HCT116 (cell line): ENCODE data around the gene TENM4.

Experiments used
- ATF3 ChIP-seq: IDR thresholded peaks from 2 replicates; pipeline ENCODE4 v1.6.1; 2012
- CEBPB ChIP-seq: IDR thresholded peaks from 2 replicates; pipeline ENCODE4 v1.6.1; 2012; ENCODE audit warnings: low read depth
- CTCF ChIP-seq, 3 experiments: fragments of 200-600 bp in 1 of 3; sonication (generic) in 1 of 3; IDR thresholded peaks in 2 of 3; conservative IDR thresholded peaks in 1 of 3; 2 replicates each; pipeline ENCODE4 v1.5.1; 2012 to 2017; ENCODE audit warnings: low read depth in 2 of 3, low read length in 2 of 3, antibody characterized with exemption in 1 of 3, borderline replicate concordance in 1 of 3, control low read depth in 1 of 3, mild to moderate bottlenecking in 1 of 3, mixed read lengths in 1 of 3, mixed run types in 1 of 3, moderate library complexity in 1 of 3; ENCODE audit not compliant: insufficient read depth in 1 of 3
- EZH2 ChIP-seq: fragments of 200-600 bp; sonication (generic); IDR thresholded peaks from 2 replicates; pipeline ENCODE4 v1.6.1; 2017; ENCODE audit warnings: antibody characterized with exemption, mixed run types
- MAX ChIP-seq: IDR thresholded peaks from 2 replicates; pipeline ENCODE4 v1.6.1; 2012
- POLR2A ChIP-seq: IDR thresholded peaks from 2 replicates; pipeline ENCODE4 v1.7.0; 2011; ENCODE audit warnings: borderline replicate concordance; ENCODE audit not compliant: insufficient read depth, insufficient read length; ENCODE audit errors: extremely low read depth
- POLR2AphosphoS5 ChIP-seq: IDR thresholded peaks from 2 replicates; pipeline ENCODE4 v1.6.1; 2011; ENCODE audit warnings: mild to moderate bottlenecking, low read depth, low read length, moderate library complexity
- RAD21 ChIP-seq: IDR thresholded peaks from 2 replicates; pipeline ENCODE4 v1.6.1; 2012; ENCODE audit warnings: low read depth, mild to moderate bottlenecking
- REST ChIP-seq: IDR thresholded peaks from 2 replicates; pipeline ENCODE4 v1.6.1; 2012; ENCODE audit warnings: low read depth
- SIN3A ChIP-seq: IDR thresholded peaks from 2 replicates; pipeline ENCODE4 v1.6.1; 2012; ENCODE audit warnings: low read depth
- SP1 ChIP-seq: IDR thresholded peaks from 2 replicates; pipeline ENCODE4 v1.6.1; 2012; ENCODE audit warnings: low read depth
- SRF ChIP-seq: IDR thresholded peaks from 2 replicates; pipeline ENCODE4 v1.6.1; 2012; ENCODE audit warnings: low read depth

GRCh38 chr11:79082907-79083306 is 357.9 kb downstream of the TENM4 start:
- no peak for TF ChIP-seq CTCF (IDR thresholded peaks at IDR 0.05 in 2 of 3, conservative IDR thresholded peaks at IDR 0.05 in 1 of 3; ENCODE audit: borderline replicate concordance in 1 of 3, insufficient read depth in 1 of 3, low read depth in 2 of 3, low read length in 2 of 3)
- TF ChIP-seq EZH2: no peak
- no peak for TF ChIP-seq SIN3A
- no peak for TF ChIP-seq POLR2AphosphoS5
- TF ChIP-seq REST: no peak
- no peak for TF ChIP-seq SP1
- TF ChIP-seq POLR2A: no peak
- no peak for TF ChIP-seq SRF
- no peak for TF ChIP-seq RAD21
- no peak for TF ChIP-seq MAX
- no peak for TF ChIP-seq CEBPB
- TF ChIP-seq ATF3: no peak
